ENCODE data around the gene KLC3.

Gene KLC3

GRCh38 chr19:45380107-45380506, 39.6 kb downstream of the KLC3 start:
- no peak for DNase-seq

DNA sequence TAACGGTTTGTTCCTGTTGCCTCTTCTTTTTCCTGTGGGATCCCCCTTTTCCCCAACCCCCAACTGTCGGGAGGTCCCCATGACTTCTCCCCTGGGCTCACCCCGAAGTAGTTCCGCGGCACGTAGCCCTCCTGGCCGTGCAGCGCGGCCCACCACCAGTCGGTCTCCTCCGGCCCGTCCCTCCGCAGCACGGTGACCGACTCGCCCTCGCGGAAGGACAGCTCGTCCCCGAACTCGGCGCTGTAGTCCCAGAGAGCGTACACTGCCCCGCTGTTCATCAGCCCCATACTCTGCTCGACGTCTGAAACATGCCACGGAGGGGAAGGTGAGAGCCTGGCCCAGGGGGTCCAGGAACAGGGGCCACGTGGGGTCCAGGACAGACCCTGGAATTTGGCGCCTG, 41.9 kb downstream of the KLC3 start:
- no peak for DNase-seq

- DNase-seq: no peak
Measured at GRCh38 chr19:45385392-45386221, 45.1 kb downstream of the KLC3 start.

- DNase-seq: no peak
Measured at GRCh38 chr19:45391346-45391745, 50.8 kb downstream of the KLC3 start.

DNA sequence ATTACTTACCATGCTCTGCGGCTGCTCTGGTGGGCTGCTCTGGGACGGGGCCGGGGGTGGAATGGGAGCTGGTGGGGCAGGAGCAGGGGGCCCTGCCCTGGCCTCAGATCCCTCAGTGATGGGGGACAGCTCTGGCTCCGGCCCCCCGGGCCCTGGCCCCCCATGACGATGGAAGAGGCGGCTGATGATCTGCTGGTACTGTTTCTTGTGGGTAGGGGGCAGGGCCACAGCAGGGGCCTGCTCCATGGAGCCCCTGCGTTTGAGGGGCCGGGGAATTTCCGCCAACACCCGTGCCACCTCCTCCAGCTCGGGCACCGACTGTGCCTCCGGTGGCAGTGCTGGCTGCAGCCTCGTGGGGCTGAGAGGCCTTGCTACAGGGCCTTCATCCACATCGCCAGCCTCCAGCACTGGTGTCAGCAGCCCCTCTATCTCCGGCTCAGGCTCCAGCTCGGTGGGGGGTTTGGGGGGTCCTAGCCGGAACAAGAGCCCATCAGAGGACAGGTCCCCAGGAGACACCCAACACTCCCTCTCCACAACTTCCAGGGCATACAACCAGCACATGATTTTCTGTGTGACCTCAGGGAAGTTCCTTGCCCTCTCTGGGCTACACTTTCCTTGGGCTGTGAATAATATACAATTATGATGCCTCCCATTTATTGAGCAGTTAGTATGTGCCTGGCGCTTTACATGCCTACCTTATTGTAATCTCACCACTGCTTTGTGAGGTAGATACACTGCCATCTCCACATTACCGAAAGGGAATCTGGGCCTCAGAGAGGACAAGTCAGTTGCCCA, 51.5 kb downstream of the KLC3 start:
- no peak for DNase-seq

GRCh38 chr19:45395821-45396617, 55.5 kb downstream of the KLC3 start:
- DNase-seq: no peak

DNA sequence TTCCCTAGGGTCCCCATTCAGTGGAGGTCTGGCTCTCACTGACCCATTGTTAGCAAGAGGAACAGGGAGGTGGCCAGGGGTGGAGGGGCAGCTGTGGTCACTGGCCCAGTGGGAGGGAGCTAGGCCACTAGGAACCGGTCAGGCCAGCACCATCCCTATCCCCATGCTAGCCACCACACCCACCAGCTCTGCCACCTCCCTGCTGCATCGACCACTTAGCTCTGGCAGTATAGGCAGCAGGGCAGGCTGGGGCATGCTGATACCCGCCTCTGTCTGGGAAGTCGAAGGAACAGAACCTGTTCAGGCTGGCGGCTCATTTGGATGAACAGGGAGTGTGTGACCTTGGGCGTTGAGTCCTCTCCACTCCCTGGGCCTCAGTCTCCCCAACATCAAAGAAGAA, 59.6 kb downstream of the KLC3 start:
- no peak for DNase-seq
